ENCODE measurements around the gene CLCN5.

The CLCN5 gene

GRCh38 chrX:50067435-50068284, 145.3 kb downstream of the CLCN5 start:
- H3K27ac ChIP-seq = no peak overlapping the region
- no peak for TF ChIP-seq CTCF (conservative IDR thresholded peaks at IDR 0.05)

- TF ChIP-seq ZFX (IDR thresholded peaks at IDR 0.05) (no peak), CTCF (conservative IDR thresholded peaks at IDR 0.05) (no peak)
- no peak overlapping the region for H3K27ac ChIP-seq
Observed at GRCh38 chrX:50068285-50068563, 145.8 kb downstream of the CLCN5 start.

GRCh38 chrX:50068893-50069292, 146.5 kb downstream of the CLCN5 start:
- no peak overlapping the region for H3K27ac ChIP-seq
- no peak for TF ChIP-seq ZFX (IDR thresholded peaks at IDR 0.05)
- no peak for TF ChIP-seq CTCF (conservative IDR thresholded peaks at IDR 0.05)

GRCh38 chrX:50071494-50071893, 149.1 kb downstream of the CLCN5 start:
- TF ChIP-seq CTCF (conservative IDR thresholded peaks at IDR 0.05) = no peak
- no peak for TF ChIP-seq ZFX (IDR thresholded peaks at IDR 0.05)
- H3K27ac ChIP-seq = no peak overlapping the region

- no peak overlapping the region for H3K27ac ChIP-seq
- TF ChIP-seq CTCF (conservative IDR thresholded peaks at IDR 0.05) (no peak), ZFX (IDR thresholded peaks at IDR 0.05) (no peak)
Observed at GRCh38 chrX:50072110-50072509, 149.7 kb downstream of the CLCN5 start.

- H3K27ac ChIP-seq = no peak overlapping the region
- TF ChIP-seq ZFX (IDR thresholded peaks at IDR 0.05) = no peak
- no peak for TF ChIP-seq CTCF (conservative IDR thresholded peaks at IDR 0.05)
Observed at GRCh38 chrX:50073601-50074000, 151.2 kb downstream of the CLCN5 start.

GRCh38 chrX:50075630-50076339, 153.4 kb downstream of the CLCN5 start:
- no peak overlapping the region for H3K27ac ChIP-seq
- no peak for TF ChIP-seq CTCF (conservative IDR thresholded peaks at IDR 0.05)
- no peak for TF ChIP-seq ZFX (IDR thresholded peaks at IDR 0.05)
